HuH-7.5 (cell line): ENCODE measurements around the gene CYP3A5.
"Not testable (repeated sequence)": the region's sequence is repeated elsewhere in the genome, so short reads cannot be mapped to it uniquely, and the experiment has no call there.

Experiments used
- DNase-seq: peaks from one replicate; pipeline ENCODE4 v3.0.0; 2011; ENCODE audit warnings: low spot score

Gene CYP3A5

DNA sequence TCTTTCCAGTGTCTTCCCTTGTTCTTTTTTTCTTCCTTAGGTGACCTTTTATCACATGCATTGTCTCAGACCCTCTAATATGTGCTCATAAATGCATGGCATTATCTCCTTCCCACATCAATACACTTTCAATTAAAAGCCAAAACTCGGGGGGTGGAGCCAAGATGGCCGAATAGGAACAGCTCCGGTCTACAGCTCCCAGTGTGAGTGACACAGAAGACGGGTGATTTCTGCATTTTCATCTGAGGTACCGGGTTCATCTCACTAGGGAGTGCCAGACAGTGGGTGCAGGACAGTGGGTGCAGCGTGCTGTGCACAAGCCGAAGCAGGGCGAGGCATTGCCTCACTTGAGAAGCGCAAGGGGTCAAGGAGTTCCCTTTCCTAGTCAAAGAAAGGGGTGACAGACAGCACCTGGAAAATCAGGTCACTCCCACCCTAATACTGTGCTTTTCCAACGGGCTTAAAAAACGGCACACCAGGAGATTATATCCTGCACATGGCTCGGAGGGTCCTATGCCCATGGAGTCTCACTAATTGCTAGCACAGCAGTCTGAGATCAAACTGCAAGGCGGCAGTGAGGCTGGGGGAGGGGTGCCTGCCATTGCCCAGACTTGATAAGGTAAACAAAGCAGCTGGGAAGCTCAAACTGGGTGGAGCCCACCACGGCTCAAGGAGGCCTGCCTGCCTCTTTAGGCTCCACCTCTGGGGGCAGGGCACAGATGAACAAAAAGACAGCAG, 6.2 kb upstream of the CYP3A5 start:
- not testable (repeated sequence) for DNase-seq

DNA sequence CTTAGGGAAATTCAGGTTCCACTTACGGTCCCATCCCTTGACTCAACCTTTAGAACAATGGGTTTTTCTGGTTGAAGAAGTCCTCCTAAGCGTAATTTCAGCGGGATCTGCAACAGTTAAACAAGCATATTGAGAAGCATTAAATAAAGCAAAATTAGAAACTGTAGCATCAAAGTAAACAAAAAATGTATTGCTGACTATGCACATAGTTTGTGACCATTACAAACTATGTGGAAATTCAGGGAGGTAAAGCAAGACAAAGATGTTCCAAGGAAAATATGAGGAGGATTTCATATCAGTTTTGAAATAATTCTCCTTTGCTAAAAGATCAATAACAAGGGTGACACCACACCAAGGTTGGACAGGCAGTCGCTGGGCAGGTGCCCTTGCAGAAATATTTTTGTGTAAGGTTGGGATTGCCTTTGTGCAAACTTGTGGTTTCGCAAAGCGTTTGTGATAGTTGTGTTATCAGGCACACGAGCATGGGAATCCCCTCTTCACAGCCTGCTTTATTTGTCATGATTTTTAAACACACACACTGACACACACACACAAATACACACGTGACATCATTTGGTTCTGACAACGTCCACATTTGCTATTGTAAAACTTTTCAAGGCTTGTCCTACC, 5.4 kb upstream of the CYP3A5 start:
- DNase-seq = no peak

DNA sequence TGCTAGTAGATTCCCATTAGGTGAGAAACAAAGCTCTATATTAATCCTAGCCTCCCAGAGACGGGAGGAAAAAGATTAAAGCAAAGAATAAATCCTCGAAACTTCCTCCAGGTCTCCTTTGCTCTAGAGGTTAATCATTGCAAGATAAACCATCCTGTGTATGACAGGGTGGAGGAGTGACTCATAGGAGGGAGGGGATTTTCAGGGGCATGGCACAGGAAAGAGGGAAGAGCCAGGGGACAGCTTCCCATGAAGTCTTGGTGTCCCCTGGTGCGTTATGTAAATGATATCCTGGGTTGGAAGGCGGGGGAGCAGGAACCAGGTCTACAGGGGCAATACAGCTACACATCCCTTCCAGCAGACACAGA, 780 bp downstream of the CYP3A5 start:
- no peak for DNase-seq

DNA sequence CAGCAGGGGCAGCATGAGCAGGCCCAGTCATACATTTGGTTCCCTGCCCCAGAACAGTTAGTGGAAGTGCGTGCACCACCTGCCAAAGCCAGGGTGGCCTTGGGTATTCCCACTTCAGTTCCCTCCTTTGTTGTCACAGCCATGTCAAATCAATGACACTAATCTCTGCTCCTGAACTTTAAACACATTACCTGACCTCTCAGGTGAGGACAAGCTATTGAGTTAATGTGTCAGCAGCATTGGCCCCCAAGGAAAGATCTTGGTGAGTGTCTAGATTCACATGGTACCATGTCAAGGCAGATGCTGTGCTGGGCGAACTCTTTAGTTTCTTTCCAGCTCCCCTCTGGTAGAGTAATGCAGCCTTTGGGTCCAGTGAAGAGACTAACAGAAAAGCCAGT, 2.1 kb downstream of the CYP3A5 start:
- DNase-seq = peak; percentile 44

DNA sequence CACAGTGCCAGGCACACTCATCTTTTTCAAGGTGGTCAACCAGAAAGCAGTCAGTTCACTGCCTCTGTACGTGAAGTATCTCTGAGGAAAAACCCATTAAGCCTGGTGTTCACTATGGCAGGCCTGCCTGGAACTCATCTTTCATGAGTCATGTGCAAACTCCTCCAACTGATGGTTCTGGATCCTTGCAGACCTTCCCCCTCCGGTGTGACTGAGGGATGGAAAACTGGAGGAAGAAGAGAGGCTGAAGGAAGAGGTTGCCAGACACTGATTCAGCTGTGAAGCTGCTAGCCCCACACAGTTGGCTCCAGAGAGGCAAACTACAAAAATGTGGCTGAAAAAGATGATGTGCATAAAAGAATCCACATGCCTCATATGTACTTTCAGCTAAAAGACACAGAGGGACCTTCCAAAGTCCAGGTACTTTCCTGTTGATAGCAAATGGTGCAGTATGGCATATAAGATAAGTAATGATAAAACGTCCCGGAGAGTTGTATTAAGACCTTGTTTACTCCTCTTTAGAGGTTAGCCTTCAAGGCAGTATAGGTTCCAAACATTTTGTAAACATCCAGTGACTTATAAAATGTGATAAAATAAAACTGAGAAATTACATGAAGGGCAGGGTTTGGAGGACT, 2.7 kb downstream of the CYP3A5 start:
- no peak for DNase-seq

DNA sequence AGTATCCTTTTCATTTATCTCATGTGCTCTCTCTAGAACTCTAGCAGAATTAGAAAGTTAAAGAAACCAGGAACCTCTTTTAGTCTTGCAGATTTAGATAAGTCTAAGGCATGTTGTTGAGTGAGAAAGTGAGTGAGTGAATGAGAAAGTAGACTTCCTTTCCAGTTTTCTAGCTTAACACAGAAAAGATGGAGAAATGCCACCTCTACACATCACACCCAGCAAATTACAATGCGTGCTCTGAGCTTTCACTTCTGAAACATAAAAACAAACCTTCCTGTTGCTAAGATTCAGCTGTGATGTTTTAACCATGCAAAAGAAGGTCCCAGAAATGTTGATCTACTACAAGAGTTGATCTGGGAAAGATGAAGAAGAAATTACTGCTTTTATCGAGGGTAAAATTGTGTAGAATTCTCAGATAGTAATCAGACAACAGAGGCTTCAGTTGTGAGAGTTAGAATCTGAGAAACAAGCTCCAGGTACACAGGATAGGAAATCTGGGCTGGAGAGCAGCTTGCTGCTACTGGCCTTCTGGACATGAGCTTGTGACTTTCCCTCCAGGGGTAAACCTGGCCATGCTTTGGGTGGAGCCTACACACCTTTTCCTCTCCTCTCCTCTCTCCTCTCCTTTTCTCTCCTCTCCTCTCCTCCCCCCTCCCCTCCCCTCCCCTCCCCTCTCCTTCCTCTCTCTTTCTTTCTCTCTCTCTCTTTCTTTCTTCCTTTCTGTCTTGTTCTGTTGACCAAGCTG, 4.6 kb downstream of the CYP3A5 start:
- no peak for DNase-seq

DNA sequence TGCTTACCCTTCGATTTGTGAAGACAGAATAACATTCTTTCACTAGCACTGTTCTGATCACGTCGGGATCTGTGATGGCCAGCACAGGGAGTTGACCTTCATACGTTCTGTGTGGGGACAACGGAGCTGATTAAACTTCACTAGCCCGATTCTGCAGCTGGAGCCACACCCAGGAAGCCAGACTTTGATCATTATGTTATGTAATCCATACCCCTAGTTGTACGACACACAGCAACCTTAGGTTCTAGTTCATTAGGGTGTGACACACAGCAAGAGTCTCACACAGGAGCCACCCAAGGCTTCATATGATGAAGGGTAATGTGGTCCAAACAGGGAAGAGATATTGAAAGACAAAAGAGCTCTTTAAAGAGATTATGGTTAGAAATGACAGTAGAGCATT, 7.2 kb downstream of the CYP3A5 start:
- DNase-seq = peak; percentile 55

DNA sequence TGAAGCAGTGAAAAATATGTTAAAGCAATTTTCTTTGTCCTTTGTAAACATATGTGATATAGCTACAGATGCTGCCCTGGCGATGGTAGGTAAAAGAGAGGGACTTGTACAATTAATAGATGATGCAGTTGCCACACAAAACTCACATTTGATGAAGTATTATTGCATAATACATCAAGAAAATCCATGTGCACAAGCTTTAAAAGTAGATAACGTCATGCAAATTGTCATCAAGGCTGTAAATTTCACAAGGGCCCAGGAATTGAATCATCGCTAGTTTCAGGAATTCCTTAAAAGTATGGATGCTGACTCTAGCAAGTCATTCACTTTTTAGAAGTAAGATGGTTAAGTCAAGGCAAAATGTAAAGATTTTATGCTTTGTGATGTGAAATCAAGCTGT, 10.0 kb downstream of the CYP3A5 start:
- DNase-seq = no peak

DNA sequence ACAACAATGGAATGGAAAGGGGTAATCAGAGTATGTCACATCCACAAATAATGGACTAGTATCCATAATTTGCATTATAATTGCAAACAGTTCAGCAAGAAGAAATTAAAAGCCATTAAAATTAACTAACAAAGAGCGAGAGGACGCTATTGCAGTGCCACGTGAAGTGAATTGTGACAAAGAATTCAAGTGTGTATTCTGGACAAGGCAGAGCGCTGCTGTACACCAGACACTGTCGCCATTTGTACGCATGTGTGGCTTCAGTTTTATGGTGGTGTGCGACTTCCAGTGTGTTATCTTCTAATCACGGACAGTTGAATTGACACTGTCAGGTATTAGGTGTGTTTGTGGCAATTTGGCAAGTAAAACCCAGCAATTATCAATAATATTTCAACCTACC, 11.3 kb downstream of the CYP3A5 start:
- DNase-seq = no peak

DNA sequence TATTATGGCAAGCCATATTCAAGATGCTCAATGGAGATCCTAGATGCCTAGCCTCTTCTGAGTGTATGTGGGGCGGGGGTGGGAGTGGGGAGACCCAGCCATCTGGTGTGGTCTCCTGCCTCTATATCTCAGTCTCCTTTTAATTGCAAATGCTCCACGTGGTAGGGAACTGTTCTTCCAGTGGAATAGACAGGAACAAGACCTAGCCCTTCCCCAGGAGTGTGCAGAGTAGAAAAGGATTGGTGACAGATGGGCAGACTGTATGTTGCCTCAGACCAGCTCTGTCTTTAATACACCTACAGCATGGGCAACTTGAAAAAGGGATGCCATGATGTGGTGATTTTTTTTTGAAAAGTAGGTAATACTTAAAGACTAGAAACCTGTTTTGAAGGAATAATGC, 12.6 kb downstream of the CYP3A5 start:
- DNase-seq = no peak

DNA sequence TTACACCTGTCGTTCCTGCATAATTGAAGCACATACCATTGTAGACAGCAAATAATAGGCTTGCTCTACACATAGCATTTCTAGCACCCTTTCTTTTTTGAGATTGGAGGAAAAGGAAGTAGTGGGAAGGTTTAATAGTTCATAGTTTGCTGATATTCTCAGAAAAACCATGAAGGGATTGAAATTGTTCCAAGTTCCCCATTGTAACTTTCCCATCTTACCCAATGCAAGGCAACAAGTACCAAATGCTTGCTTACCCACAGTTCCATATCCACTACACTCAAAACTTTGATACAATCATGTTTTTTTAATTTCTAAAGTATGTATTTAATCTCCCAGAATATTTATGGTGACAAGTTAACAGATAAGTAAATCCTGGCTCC, 13.8 kb downstream of the CYP3A5 start:
- DNase-seq = no peak

DNA sequence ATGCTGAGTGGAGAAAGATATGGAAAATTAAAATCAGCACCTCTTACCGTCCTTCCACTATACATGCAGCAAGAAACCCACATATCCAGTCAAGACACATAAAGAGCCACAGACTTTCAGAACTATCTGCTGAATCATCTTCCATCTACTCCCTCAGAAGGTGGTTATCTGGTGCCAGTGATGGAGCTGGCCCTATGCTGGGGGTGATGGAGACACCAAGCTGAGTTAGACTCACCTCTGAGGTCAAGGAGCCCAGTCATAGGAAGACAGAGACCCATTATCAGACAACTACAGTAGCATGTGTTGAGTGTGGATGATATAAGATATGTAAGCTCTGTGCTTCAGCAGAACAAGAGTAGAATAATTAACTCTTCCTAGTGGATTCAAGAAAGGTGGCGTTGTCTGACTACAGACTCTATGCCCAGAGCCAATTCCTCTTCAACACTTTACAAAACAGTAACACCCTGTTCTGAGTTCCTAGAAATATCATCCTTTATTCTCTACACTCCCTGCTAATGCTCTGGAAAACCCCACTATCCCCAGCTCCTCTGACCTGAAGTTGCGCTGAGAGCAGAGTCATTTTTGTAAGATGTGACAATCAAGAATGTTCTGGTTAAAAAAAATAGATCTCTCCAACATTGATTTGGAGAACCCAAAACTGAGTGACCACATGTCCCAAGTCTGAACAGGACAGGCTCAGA, 14.3 kb downstream of the CYP3A5 start:
- no peak for DNase-seq

DNA sequence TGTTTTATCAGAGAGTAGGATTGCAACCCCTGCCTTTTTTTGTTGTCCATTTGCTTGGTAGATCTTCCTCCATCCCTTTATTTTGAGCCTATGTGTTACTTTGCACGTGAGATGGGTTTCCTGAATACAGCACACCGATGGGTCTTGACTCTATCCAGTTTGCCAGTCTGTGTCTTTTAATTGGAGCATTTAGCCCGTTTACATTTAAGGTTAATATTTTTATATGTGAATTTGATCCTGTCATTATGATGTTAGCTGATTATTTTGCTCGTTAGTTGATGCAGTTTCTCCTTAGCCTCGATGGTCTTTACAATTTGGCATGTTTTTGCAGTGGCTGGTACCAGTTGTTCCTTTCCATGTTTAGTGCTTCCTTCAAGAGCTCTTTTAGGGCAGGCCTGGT, 21.9 kb downstream of the CYP3A5 start:
- not testable (repeated sequence) for DNase-seq

DNA sequence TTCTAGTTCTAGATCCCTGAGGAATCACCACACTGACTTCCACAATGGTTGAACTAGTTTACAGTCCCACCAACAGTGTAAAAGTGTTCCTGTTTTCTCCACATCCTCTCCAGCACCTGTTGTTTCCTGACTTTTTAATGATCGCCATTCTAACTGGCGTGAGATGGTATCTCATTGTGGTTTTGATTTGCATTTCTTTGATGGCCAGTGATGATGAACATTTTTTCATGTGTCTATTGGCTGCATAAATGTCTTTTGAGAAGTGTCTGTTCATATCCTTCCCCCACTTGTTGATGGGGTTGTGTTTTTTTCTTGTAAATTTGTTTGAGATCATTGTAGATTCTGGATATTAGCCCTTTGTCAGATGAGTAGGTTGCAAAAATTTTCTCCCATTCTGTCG, 25.2 kb downstream of the CYP3A5 start:
- DNase-seq = not testable (repeated sequence)

DNA sequence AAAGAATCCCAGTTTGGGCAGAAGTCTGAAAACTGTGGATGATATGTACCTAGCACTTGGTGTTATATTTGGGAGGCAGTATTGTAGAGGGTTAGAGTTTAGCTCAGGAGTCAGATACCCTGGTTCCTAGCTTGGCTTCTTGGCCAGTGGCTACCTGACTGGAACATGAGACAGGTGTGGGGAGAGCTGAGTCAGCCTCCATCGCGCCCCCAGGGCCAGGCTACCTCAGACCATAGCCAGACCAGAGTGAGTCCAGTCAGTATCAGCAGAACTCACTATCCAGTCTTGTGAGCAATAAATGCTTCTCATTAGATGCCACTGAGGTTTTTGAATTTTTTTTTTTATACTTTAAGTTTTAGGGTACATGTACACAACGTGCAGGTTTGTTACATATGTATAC, 26.0 kb downstream of the CYP3A5 start:
- no peak for DNase-seq

DNA sequence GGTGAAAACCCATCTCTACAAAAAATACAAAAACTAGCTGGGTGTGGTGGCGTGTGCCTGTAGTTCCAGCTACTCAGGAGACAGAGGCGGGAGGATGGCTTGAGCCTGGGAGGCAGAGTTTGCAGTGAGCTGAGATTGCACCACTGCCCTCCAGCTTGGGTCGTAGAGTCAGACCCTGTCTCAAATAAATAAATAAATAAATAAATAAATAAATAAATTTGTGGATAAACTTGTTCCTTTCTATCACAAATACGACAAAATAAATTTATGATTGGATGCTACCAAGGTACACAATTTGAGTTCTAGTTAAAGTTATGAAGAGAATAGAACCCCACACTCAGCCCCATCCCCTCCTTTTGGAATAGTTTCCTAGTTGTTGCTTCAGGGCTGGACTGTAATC, 26.5 kb downstream of the CYP3A5 start:
- DNase-seq = not testable (repeated sequence)

DNA sequence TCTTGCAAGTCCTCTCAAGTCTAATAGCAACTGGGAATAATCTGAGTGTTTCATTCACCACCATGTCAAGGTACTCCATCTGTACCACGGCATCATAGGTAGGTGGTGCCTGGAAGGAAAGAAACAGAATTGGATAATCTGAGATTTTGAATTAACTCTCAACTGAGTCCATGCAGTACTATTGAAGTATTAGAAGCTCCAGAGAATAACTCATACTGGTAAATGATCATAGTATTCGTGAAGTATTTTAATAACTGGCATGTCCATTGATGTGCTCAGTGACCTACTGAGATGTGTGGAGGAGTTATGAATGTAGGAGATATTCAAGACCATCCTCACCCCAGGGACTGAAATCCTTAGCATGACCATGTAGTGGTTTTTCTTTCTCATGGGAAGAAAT, 27.1 kb downstream of the CYP3A5 start:
- DNase-seq = no peak

DNA sequence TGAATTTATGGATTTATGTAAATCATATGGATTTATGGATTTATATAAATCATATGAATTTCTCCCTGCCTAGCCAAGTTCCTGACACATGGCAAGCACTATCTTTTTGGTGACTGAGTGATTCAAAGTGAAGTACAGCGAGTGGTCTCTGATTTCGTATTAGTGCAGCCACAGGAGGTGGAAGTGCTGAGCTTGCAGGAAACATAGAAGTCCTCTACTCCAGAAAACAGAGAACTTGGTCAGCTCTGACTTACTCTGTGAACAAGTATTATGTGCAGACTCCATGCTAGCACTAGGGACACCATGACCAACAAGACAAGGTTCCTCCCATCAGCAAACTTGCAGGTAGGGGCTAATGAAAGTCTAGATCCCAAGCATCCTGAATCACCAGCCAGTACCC, 28.5 kb downstream of the CYP3A5 start:
- DNase-seq = no peak

DNA sequence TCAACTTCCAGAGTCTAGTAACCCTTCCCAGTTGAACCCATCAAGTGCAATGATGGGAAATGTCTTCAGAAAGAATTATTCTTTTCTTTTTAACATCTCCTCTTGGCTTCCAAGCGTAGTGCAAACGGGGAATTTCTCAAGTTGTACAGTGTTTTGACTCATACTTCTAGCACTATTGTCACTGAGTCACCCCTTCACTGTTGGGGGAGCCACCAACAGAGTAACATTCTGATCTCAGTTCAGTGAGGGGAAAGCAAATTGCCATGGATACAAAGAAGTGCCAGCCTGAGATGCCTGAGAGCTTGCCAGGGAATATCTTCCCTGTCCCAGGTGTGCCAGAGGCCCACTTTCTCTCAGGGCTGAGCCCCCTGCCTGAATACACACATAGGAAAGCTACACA, 31.0 kb downstream of the CYP3A5 start:
- no peak for DNase-seq

DNA sequence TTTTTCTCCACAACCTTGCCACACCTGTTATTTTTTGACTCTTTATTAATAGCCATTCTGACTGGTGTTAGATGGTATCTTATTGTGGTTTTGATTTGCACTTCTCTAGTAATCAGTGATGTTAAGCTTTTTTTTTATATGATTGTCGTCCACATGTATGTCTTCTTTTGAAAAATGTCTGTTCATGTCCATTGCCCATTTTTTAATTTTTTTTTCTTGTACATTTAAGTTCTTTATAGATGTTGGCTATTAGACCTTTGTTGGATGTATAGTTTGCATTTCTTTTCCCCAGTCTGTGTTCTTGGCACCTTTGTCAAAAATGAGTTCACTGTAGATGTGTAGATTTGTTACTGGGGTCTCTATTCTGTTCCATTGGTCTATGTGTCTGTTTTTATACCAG, 34.2 kb downstream of the CYP3A5 start:
- DNase-seq = no peak

DNA sequence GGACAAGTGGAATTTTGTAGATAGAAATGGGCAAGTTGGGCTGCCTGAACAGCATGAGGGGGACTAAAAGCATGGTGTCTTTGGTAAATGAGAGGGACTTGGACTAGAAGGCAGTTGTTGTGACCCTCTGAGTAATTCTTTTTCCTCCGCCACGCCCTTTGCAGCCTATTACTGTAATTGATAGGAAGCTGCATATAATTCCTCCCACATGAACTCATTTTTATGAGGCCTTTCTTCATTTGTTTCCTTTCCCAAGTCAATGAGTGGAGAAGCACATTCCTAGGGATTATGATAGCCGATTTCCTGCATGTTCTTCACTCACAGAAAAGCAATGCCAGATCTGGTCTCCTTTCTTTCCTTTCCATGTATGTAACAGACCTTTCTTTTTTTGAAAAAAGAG, 35.4 kb downstream of the CYP3A5 start:
- DNase-seq = no peak

DNA sequence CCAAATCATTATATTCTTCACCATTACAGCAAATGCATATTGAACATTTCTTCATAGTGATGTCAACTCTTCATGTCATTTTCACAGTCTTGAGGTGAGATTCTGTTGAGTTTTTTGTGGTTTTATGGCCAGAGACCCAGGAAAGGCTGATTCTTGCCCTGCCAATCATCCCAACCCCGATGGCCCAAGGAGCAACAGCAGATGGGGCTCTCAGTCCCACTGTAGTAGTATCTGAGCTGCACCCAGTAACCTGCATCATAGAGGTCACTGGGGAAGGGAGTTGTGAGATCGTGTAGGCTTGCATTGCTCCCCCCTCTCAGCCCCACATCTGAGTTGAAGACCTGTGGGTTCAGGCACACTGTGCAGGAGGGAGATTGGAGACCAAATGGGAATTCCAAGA, 36.3 kb downstream of the CYP3A5 start:
- DNase-seq = no peak
